Uterus (tissue), 2 donors: ENCODE results near the gene PER3.

Source experiments
- CTCF ChIP-seq, 4 experiments: fragments of 200-600 bp in 2 of 4; fragments of 450-650 bp in 2 of 4; sonication (generic) in 2 of 4; IDR thresholded peaks; one replicate each; pipeline ENCODE4 v1.5.1; 2016 to 2019; ENCODE audit warnings: antibody characterized with exemption in 4 of 4, mild to moderate bottlenecking in 2 of 4, moderate library complexity in 1 of 4
- POLR2A ChIP-seq, 2 donors: fragments of 450-650 bp; IDR thresholded peaks; one replicate each; pipeline ENCODE4 v1.6.1; 2016; ENCODE audit warnings: antibody characterized with exemption in 2 of 2, mild to moderate bottlenecking in 1 of 2, moderate library complexity in 1 of 2

GRCh38 chr1:7789828-7790227 is 5.7 kb downstream of the PER3 start:
- TF ChIP-seq POLR2A (IDR thresholded peaks at IDR 0.05) (no peak), CTCF (IDR thresholded peaks at IDR 0.05) (no peak)
